T-cell (primary cell): ENCODE data around the gene ADGRD1. TPM values are rescaled to one million over a fixed set of nuclear protein-coding genes. Genes with fewer than 3 reads are reported as not detected.
"Not testable (repeated sequence)": the region's sequence is repeated elsewhere in the genome, so short reads cannot be mapped to it uniquely, and the experiment has no call there.

Source experiments
- ATAC-seq, 4 experiments: fragments of 200-7000 bp in 3 of 4; fragments of 150-1000 bp in 1 of 4; cut with Tn5 transposase; replicated peaks in 1 of 4; 1 replicate in 3 of 4; 2 replicates in 1 of 4; pipeline ENCODE4 v1.10.0; 2021; ENCODE audit warnings: moderate library complexity in 3 of 4, mild to moderate bottlenecking in 2 of 4, moderate number of reproducible peaks in 1 of 4
- CTCF ChIA-PET, 2 donors: fragments of 300-600 bp; sonication (Branson Sonifier 250); formaldehyde crosslinking; loops; one replicate each; lab custom pipeline; 2022; ENCODE audit warnings: antibody characterized with exemption in 2 of 2; lab: Charles Lee
- POLR2A ChIA-PET, 2 donors: fragments of 300-600 bp; sonication (Branson Sonifier 250); formaldehyde crosslinking; loops; one replicate each; lab custom pipeline; 2022; ENCODE audit warnings: antibody characterized with exemption in 2 of 2; lab: Charles Lee
- DNase-seq, 35 experiments: peaks; one replicate each; pipeline versions ENCODE4 v3.0.0 to v3.0.0-alpha.2; 2013 to 2023
- H3K27ac ChIP-seq: one replicate; pipeline ENCODE4 v1.5.1; 2013; ENCODE audit warnings: low read length
- H3K27me3 ChIP-seq, 2 experiments: replicated peaks in 1 of 2; 1 replicate in 1 of 2; 2 replicates in 1 of 2; pipeline versions ENCODE4 v1.6.1 to v1.7.0; 2013; ENCODE audit warnings: low read length in 1 of 2, mixed read lengths in 1 of 2; ENCODE audit not compliant: control insufficient read depth in 2 of 2, insufficient read depth in 2 of 2; ENCODE audit errors: extremely low read depth in 1 of 2
- H3K36me3 ChIP-seq, 2 donors: 1 replicate in 1 of 2; 2 replicates in 1 of 2; pipeline versions ENCODE4 v1.6.1 to v1.7.0; 2013; ENCODE audit warnings: low read length in 1 of 2; ENCODE audit not compliant: control insufficient read depth in 2 of 2, insufficient read depth in 1 of 2; ENCODE audit errors: extremely low read depth in 1 of 2
- H3K4me1 ChIP-seq, 2 experiments: 1 replicate in 1 of 2; 2 replicates in 1 of 2; pipeline versions ENCODE4 v1.6.1 to v1.7.0; 2013; ENCODE audit warnings: low read length in 2 of 2, mixed read lengths in 1 of 2; ENCODE audit not compliant: insufficient read depth in 2 of 2, control insufficient read depth in 1 of 2; ENCODE audit errors: extremely low read depth in 1 of 2
- H3K4me3 ChIP-seq, 2 donors: 1 replicate in 1 of 2; 2 replicates in 1 of 2; pipeline versions ENCODE4 v1.5.1 to v1.7.0; 2013; ENCODE audit warnings: mild to moderate bottlenecking in 2 of 2, low read length in 1 of 2, moderate library complexity in 1 of 2; ENCODE audit not compliant: control insufficient read depth in 1 of 2; ENCODE audit errors: extremely low read depth in 1 of 2
- H3K9me3 ChIP-seq: 2 replicates; pipeline ENCODE4 v1.7.0; 2013
- H3K27ac Mint-ChIP-seq, 2 donors: one replicate each; pipeline ENCODE4 v1.8.0; 2020 to 2021; ENCODE audit warnings: mild to moderate bottlenecking in 2 of 2, mixed read lengths in 2 of 2
- H3K27me3 Mint-ChIP-seq, 2 donors: one replicate each; pipeline ENCODE4 v1.8.0; 2021 to 2022; ENCODE audit warnings: mixed read lengths in 2 of 2
- H3K36me3 Mint-ChIP-seq: one replicate; pipeline ENCODE4 v1.8.0; 2021; ENCODE audit warnings: mixed read lengths
- H3K4me1 Mint-ChIP-seq, 3 donors: one replicate each; pipeline ENCODE4 v1.8.0; 2020 to 2022; ENCODE audit warnings: mixed read lengths in 3 of 3, mild to moderate bottlenecking in 1 of 3
- H3K4me3 Mint-ChIP-seq, 3 donors: one replicate each; pipeline ENCODE4 v1.8.0; 2020 to 2022; ENCODE audit warnings: mild to moderate bottlenecking in 3 of 3, mixed read lengths in 3 of 3, moderate library complexity in 3 of 3
- H3K9me3 Mint-ChIP-seq, 3 donors: one replicate each; pipeline ENCODE4 v1.8.0; 2020 to 2022; ENCODE audit warnings: mixed read lengths in 3 of 3
- WGBS: methylation state at CpG from one replicate; pipeline ENCODE4 v1.1.5; 2013; ENCODE audit warnings: missing lambda C conversion rate; ENCODE audit not compliant: insufficient coverage; 5-methylcytosine and 5-hydroxymethylcytosine counted together
- total RNA-seq, 35 experiments: library from RNA in 6 of 35; stranded (reverse) in 6 of 35; fragments of 120-200 nt in 1 of 35; gene quantifications; one replicate each; pipeline versions ENCODE4 v1.2.1 to v1.2.4 and lab custom pipeline; 2013 to 2026

Gene ADGRD1
- total RNA-seq (1 to 10 TPM in 1 of 5 donors, under 1 TPM in 3, not detected in 1; 0.29 to 1.1 (median 0.43) TPM), total RNA-seq (lab: John Stamatoyannopoulos, UW) (0 to 0.49 (median 0.14) reads per million in 29 experiments)
- total RNA-seq (2013) = 0.24 TPM

DNA sequence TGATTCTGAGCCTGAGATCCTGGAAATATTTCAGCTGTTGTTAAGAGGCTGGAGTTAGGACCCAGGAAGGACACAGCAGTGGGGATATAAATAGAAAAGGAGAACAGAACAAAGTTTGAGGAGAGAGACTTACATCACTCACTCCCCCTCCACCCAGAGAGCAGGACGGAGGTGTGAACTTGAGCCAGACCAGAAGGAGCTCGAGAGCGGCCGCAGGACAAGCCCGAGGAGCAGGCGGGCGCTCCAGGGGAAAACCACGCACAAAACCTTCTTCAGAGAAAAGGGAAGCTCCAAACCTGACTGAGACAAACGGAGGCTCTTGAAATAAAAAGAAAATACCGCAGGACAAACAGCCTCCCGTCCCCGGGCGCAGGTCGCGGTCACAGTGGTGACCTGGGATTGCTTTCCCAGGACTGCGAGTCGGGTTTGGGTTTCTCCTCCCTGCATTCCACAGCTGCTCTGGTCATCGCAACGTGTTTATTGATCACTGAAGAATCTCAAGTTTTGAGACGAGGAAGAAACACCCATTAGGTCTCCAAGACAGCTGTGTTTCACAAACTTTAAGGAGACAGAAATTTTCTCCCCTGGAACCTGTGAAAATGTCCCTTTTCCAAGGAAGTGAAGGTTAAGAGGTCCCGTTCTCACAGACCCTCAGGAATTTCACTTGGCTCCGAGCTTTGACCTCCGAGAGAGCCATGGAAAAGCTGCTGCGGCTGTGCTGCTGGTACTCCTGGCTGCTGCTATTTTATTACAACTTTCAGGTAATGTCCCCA lies at the start of gene ADGRD1:
Gene ADGRD1 (plus strand): TSS at position 137 of the 773 bp plus-strand sequence. CDS start 559 bp downstream, at position 696.
- WGBS = 15% methylated on average over 17 of the region's 24 CpGs
- H3K4me3 Mint-ChIP-seq = no peak within 1 kb of the TSS
- H3K27ac Mint-ChIP-seq = no peak within 1 kb of the TSS

GRCh38 chr12:130904064-130904463 lies 49.6 kb upstream of the ADGRD1 start:
- peaks cover 0 to under 1% of the 10 kb centered on the region in 2 experiments for H3K27me3 ChIP-seq
- no peak overlapping the region for H3K4me3 Mint-ChIP-seq
- no peak overlapping the region for H3K27ac Mint-ChIP-seq
- CTCF ChIA-PET = interaction anchor here in 1 of 2 donors (0.7 kb wide), 1 partner anchor 926 kb away, joined by 4 read pairs; no protein-coding TSS in a partner anchor
- H3K4me1 Mint-ChIP-seq = no peaks in the 10 kb centered on the region
- no peak overlapping the region for H3K4me3 ChIP-seq
- ATAC-seq (no peak), DNase-seq (no peak)
- H3K4me1 ChIP-seq = no peaks in the 10 kb centered on the region
- H3K27me3 Mint-ChIP-seq = peaks cover 3 to 5% of the 10 kb centered on the region in 2 donors
- H3K36me3 Mint-ChIP-seq = peaks cover 4% of the 10 kb centered on the region
- POLR2A ChIA-PET = no interaction called here
- no peak overlapping the region for H3K27ac ChIP-seq
- WGBS = no CpG with 5 or more reads among the region's 2 CpGs
- no peaks in the 10 kb centered on the region for H3K36me3 ChIP-seq
- no peaks in the 10 kb centered on the region for H3K9me3 ChIP-seq
- peaks cover 0 to 4% (median 0%) of the 10 kb centered on the region in 3 donors for H3K9me3 Mint-ChIP-seq

More for the DNA sequence above, at the start of gene ADGRD1:
- CTCF ChIA-PET = no interaction called here
- no peak for DNase-seq
- POLR2A ChIA-PET = no interaction called here
- Histone ChIP-seq H3K4me3 (no peak within 1 kb of the TSS), H3K4me1 (no peaks in the 10 kb centered on the region), H3K36me3 (no peaks in the 10 kb centered on the region), H3K27me3 (peaks cover 3 to 27% of the 10 kb centered on the region in 2 experiments), H3K27ac (no peak within 1 kb of the TSS), H3K9me3 (no peaks in the 10 kb centered on the region)
- Mint-ChIP-seq H3K36me3 (no peaks in the 10 kb centered on the region), H3K4me1 (peaks cover 0 to 6% (median 3%) of the 10 kb centered on the region in 3 donors), H3K27me3 (peaks cover 28 to 41% of the 10 kb centered on the region in 2 donors), H3K9me3 (no peaks in the 10 kb centered on the region)
- no peak for ATAC-seq

DNA sequence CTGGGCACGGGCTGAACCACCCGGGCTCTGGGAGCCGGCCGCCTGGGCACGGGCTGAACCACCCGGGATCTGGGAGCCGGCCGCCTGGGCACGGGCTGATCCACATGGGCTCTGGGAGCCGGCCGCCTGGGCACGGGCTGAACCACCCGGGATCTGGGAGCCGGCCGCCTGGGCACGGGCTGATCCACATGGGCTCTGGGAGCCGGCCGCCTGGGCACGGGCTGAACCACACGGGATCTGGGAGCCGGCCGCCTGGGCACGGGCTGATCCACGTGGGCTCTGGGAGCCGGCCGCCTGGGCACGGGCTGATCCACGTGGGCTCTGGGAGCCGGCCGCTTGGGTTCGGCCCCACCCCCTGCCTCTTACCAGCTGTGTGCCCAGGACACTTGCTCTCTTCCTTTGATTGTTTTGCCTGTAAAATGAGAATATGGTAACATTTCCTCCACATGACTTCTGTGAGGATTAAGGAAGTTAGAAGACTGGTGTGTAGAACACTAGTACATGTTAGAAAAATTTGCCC lies 48.7 kb upstream of the ADGRD1 start:
- CTCF ChIA-PET, H3K9me3 ChIP-seq, H3K36me3 ChIP-seq, H3K9me3 Mint-ChIP-seq, ATAC-seq, H3K27ac Mint-ChIP-seq, DNase-seq, H3K27me3 Mint-ChIP-seq, H3K36me3 Mint-ChIP-seq, H3K27me3 ChIP-seq, H3K4me1 ChIP-seq, H3K27ac ChIP-seq, H3K4me3 ChIP-seq, POLR2A ChIA-PET, H3K4me3 Mint-ChIP-seq, H3K4me1 Mint-ChIP-seq: not testable (repeated sequence)
- 94% methylated on average over 12 of the region's 31 CpGs for whole genome bisulfite sequencing

DNA sequence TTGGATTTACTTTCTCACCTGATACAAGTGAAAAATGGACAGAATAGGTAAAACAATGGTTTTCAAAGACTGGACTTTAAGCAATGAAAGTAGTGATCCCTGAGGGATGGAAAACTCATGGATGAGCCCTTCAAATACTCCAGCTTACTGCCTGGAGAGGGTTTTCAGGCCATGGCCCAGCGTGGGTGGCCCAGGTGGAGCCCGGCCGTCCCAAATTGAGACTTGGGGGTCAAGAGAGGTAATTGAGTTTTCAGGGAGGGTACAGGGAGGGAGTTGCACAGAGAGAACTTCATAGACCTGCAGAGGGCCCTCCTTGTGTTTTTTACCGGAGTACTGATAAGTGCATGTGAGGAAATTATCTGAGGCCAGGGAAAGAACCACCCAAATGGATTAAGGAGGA lies 44.6 kb upstream of the ADGRD1 start:
- DNase-seq (no peak), ATAC-seq (no peak)
- Mint-ChIP-seq H3K9me3 (peaks cover 0 to 23% (median 16%) of the 10 kb centered on the region in 3 donors), H3K4me1 (no peaks in the 10 kb centered on the region), H3K27ac (no peak overlapping the region), H3K27me3 (peaks cover 10 to 15% of the 10 kb centered on the region in 2 donors), H3K36me3 (peaks cover 4% of the 10 kb centered on the region), H3K4me3 (no peak overlapping the region)
- 62% methylated on average over 3 of the region's 4 CpGs for WGBS
- Histone ChIP-seq H3K36me3 (no peaks in the 10 kb centered on the region), H3K4me1 (no peaks in the 10 kb centered on the region), H3K9me3 (no peaks in the 10 kb centered on the region), H3K4me3 (no peak overlapping the region), H3K27ac (no peak overlapping the region), H3K27me3 (peaks cover 0 to 8% of the 10 kb centered on the region in 2 experiments)
- CTCF ChIA-PET = no interaction called here
- POLR2A ChIA-PET = no interaction called here

GRCh38 chr12:130911193-130911592 lies 42.5 kb upstream of the ADGRD1 start:
- ChIA-PET POLR2A (no interaction called here), CTCF (interaction anchor here in 1 of 2 donors (0.6 kb wide), 1 partner anchor 85 kb away, joined by 3 read pairs; no protein-coding TSS in a partner anchor)
- Histone ChIP-seq H3K4me3 (no peak overlapping the region), H3K9me3 (no peaks in the 10 kb centered on the region), H3K4me1 (no peaks in the 10 kb centered on the region), H3K27me3 (peaks cover 2 to 18% of the 10 kb centered on the region in 2 experiments), H3K27ac (no peak overlapping the region), H3K36me3 (no peaks in the 10 kb centered on the region)
- no peak overlapping the region for H3K4me3 Mint-ChIP-seq
- peaks cover 0 to 23% (median 16%) of the 10 kb centered on the region in 3 donors for H3K9me3 Mint-ChIP-seq
- peaks cover 23 to 25% of the 10 kb centered on the region in 2 donors for H3K27me3 Mint-ChIP-seq
- ATAC-seq (no peak), DNase-seq (no peak)
- peaks cover 4% of the 10 kb centered on the region for H3K36me3 Mint-ChIP-seq
- peaks cover 0 to 1% (median under 1%) of the 10 kb centered on the region in 3 donors for H3K4me1 Mint-ChIP-seq
- no CpG with 5 or more reads among the region's 1 CpG for WGBS
- no peak overlapping the region for H3K27ac Mint-ChIP-seq

- ChIA-PET POLR2A (no interaction called here), CTCF (interaction anchor here in 1 of 2 donors (0.8 kb wide), 1 partner anchor 72 kb away, joined by 3 read pairs; no protein-coding TSS in a partner anchor)
- Histone ChIP-seq H3K4me1 (no peaks in the 10 kb centered on the region), H3K9me3 (no peaks in the 10 kb centered on the region), H3K27me3 (peaks cover 5 to 23% of the 10 kb centered on the region in 2 experiments), H3K27ac (no peak overlapping the region), H3K4me3 (no peak overlapping the region), H3K36me3 (no peaks in the 10 kb centered on the region)
- H3K9me3 Mint-ChIP-seq = peaks cover 0 to 23% (median 16%) of the 10 kb centered on the region in 3 donors
- H3K27ac Mint-ChIP-seq = no peak overlapping the region
- H3K36me3 Mint-ChIP-seq = peaks cover 4% of the 10 kb centered on the region
- peaks cover 30 to 32% of the 10 kb centered on the region in 2 donors for H3K27me3 Mint-ChIP-seq
- DNase-seq = no peak
- H3K4me3 Mint-ChIP-seq = no peak overlapping the region
- no peak for ATAC-seq
- peaks cover 0 to 3% (median 2%) of the 10 kb centered on the region in 3 donors for H3K4me1 Mint-ChIP-seq
These were observed 41.8 kb upstream of the ADGRD1 start for GRCh38 chr12:130911933-130912332.
